ENCODE data around the gene CIROP. TPM values are rescaled to one million over a fixed set of nuclear protein-coding genes. Genes with fewer than 3 reads are reported as not detected.

Gene CIROP
- total and polyA plus RNA-seq, 2 donors from 2014 or later = not detected

DNA sequence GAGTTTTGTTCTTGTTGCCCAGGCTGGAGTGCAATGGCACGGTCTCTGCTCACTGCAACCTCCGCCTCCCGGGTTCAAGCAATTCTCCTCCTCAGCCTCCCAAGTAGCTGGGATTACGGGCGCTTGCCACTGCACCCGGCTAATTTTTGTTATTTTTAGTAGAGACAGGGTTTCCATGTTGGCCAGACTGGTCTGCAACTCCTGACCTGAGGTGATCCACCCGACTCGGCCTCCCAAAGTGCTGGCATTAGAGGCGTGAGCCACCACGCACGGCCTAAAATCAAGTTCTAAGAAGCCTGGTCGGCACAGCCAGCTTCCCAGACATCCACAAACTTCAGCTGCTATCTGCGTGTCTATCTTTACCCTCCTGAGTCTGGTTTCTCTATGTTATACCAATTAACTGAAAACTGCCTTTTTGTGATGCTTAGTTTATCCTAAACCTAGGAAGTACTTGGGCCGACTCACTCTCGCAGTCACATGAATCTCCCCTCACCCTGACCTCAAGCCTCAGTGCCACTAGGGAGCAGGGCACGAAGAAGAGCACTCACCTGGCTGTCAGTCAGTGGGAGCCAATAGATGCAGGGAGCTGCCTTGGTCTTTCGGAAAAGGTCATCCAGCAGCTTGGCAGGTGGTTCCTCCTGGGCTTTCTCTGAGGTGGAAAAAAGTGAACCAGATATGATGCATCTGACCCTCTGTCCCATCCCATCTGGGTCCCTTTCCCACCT is 44.1 kb downstream of the CIROP start:
- H3K27ac ChIP-seq (ENCODE audit: low read depth in 2 of 2, low read length in 2 of 2) = no peak overlapping the region
- no peak for FAIRE-seq

DNA sequence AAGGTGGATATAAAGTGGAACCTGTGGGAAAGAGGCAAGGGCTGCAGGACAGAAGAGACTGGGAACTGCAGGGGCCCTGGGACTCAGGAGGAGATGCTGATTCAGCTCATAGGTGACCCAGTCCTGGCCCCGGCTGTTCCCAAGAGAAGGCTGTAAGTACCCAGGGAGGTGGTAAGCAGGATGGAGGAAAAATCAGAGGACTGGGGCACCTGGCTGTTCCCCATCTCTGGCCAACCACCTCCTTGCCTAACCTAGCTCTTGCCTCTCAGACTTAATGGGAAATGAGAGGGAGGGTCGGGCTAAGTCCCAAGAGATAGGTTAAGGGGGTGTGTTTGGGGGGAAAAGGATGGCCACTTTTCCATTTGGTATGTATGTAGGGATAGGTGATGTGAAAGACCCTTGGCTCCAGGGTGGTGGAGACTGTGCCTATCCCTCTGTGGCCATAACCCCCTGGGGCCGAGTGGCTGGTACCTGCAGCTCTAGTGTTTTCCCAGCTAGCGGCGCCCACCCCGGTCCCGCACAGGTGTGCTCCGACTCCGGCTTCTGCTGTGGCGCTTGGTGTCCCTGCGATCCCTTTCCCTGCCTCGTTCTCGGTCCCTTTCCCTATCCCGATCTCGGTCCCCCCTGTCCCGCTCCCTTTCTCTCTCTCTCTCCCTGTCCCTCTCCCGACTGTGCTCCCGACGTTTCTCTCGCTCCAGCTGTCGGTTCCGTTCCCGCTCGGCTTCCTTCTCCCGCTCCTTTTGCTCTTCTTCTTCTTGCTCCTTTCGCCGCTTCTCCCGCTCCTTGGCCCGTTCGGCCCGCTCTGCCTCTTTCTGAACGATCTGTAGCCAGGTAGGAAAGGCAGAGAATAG is 45.9 kb downstream of the CIROP start:
- Histone ChIP-seq H3K4me1 (ENCODE audit: control insufficient read depth in 2 of 3, insufficient read depth in 2 of 3, low read depth in 1 of 3, low read length in 3 of 3) (peaks cover 0 to 13% (median 8%) of the 10 kb centered on the region in 3 donors), H3K27me3 (ENCODE audit: control insufficient read depth, insufficient read depth, low read length) (no peaks in the 10 kb centered on the region), H3K4me3 (ENCODE audit: low read length in 3 of 3) (no peak overlapping the region), H3K36me3 (ENCODE audit: control insufficient read depth in 2 of 3, insufficient read depth in 3 of 3, low read length in 3 of 3) (peaks cover 23 to 41% (median 33%) of the 10 kb centered on the region in 3 donors), H3K9me3 (ENCODE audit: control insufficient read depth in 2 of 3, insufficient read depth in 1 of 3, low read length in 3 of 3) (no peaks in the 10 kb centered on the region), H3K9ac (ENCODE audit: low read length in 3 of 3) (no peak overlapping the region), H3K27ac (ENCODE audit: low read depth in 2 of 2, low read length in 2 of 2) (no peak overlapping the region)
- intact Hi-C loops (cut with DNase I) = loop anchor here (5.0 kb wide), 1 partner anchor 72 kb away; no protein-coding TSS in a partner anchor
- no peak for DNase-seq
- FAIRE-seq = no peak
- TF ChIP-seq, protein P1, sequence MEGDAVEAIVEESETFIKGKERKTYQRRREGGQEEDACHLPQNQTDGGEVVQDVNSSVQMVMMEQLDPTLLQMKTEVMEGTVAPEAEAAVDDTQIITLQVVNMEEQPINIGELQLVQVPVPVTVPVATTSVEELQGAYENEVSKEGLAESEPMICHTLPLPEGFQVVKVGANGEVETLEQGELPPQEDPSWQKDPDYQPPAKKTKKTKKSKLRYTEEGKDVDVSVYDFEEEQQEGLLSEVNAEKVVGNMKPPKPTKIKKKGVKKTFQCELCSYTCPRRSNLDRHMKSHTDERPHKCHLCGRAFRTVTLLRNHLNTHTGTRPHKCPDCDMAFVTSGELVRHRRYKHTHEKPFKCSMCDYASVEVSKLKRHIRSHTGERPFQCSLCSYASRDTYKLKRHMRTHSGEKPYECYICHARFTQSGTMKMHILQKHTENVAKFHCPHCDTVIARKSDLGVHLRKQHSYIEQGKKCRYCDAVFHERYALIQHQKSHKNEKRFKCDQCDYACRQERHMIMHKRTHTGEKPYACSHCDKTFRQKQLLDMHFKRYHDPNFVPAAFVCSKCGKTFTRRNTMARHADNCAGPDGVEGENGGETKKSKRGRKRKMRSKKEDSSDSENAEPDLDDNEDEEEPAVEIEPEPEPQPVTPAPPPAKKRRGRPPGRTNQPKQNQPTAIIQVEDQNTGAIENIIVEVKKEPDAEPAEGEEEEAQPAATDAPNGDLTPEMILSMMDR (IDR thresholded peaks at IDR 0.05; ENCODE audit: borderline replicate concordance, extremely low read depth, insufficient read depth) = no peak

More for the DNA sequence above, 44.1 kb downstream of the CIROP start:
- TF ChIP-seq, protein P1 (IDR thresholded peaks at IDR 0.05; ENCODE audit: borderline replicate concordance, extremely low read depth, insufficient read depth) = no peak
- no peak overlapping the region for H3K9ac ChIP-seq (ENCODE audit: low read length in 3 of 3)
- DNase-seq = peak in 1 of 5 donors; percentile 37
- no peaks in the 10 kb centered on the region for H3K9me3 ChIP-seq (ENCODE audit: control insufficient read depth in 2 of 3, insufficient read depth in 1 of 3, low read length in 3 of 3)
- no peak overlapping the region for H3K4me3 ChIP-seq (ENCODE audit: low read length in 3 of 3)
- no peaks in the 10 kb centered on the region for H3K27me3 ChIP-seq (ENCODE audit: control insufficient read depth, insufficient read depth, low read length)
- intact Hi-C loops (cut with DNase I) = no loop called here
- H3K4me1 ChIP-seq (ENCODE audit: control insufficient read depth in 2 of 3, insufficient read depth in 2 of 3, low read depth in 1 of 3, low read length in 3 of 3) = peaks cover 0 to 13% (median 8%) of the 10 kb centered on the region in 3 donors
- peaks cover 30 to 52% (median 40%) of the 10 kb centered on the region in 3 donors for H3K36me3 ChIP-seq (ENCODE audit: control insufficient read depth in 2 of 3, insufficient read depth in 3 of 3, low read length in 3 of 3)

DNA sequence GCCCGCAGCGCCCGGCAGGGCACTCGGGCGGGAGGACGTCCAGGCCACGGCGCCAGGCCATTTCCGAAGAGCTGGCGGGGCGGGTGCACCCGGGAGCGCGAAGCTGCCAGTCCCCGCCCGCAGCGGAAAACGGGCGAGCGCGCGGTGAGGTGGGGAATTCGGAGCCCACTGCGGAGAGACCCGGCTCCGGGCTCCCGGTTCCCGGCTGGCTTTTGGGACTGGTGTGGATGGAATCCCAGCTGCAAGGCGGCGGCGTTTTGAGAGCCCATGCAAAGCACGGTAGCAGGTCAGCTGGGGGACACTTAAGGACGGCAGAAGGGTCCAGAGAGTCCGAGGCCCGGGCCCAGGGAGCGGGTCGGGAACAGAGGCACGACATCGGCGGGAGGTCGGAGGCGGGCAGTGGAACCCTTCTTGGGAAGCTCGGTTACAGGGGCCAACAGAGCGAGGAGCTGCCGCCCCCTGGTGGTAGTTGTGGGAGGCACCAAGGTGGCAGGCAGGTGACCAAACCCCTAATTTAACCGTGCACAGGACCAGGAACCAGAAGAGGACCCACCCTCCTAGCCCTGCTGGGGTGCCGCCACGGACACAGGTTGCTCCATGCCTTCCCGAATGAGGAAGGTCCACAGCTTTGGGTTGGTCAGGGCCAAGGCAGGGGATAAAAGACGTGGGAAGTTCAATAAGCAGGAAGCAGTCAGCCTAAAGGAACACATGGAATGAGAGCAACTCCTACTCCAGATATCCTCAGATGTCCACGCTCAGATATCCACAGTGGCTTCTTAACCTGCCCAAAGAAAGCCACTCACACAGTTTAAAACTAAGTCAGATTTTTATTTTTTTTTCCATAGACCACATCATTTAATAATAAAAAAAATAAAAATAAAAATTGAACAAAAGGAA is 46.8 kb downstream of the CIROP start:
- peak overlapping the region in 1 of 3 donors; percentile 18 for H3K9ac ChIP-seq (ENCODE audit: low read length in 3 of 3)
- FAIRE-seq (no peak), DNase-seq (peak; percentile 94 to 96 (median 96))
- H3K4me3 ChIP-seq (ENCODE audit: low read length in 3 of 3) = peak overlapping the region; percentile 36 to 71 (median 56)
- H3K4me1 ChIP-seq (ENCODE audit: control insufficient read depth in 2 of 3, insufficient read depth in 2 of 3, low read depth in 1 of 3, low read length in 3 of 3) = peaks cover 0 to 13% (median 8%) of the 10 kb centered on the region in 3 donors
- no peaks in the 10 kb centered on the region for H3K9me3 ChIP-seq (ENCODE audit: control insufficient read depth in 2 of 3, insufficient read depth in 1 of 3, low read length in 3 of 3)
- intact Hi-C loops (cut with DNase I) = loop anchor here (5.0 kb wide), 1 partner anchor 71 kb away; no protein-coding TSS in a partner anchor
- TF ChIP-seq, protein P1 (IDR thresholded peaks at IDR 0.05; ENCODE audit: borderline replicate concordance, extremely low read depth, insufficient read depth) = peak; percentile 92
- H3K36me3 ChIP-seq (ENCODE audit: control insufficient read depth in 2 of 3, insufficient read depth in 3 of 3, low read length in 3 of 3) = peaks cover 15 to 33% (median 25%) of the 10 kb centered on the region in 3 donors
- H3K27me3 ChIP-seq (ENCODE audit: control insufficient read depth, insufficient read depth, low read length) = no peaks in the 10 kb centered on the region
- H3K27ac ChIP-seq (ENCODE audit: low read depth in 2 of 2, low read length in 2 of 2) = peak overlapping the region in 1 of 2 donors; percentile 41
